ENCODE results near the gene FAM222A. TPM values are rescaled to one million over a fixed set of nuclear protein-coding genes. Genes with fewer than 3 reads are reported as not detected.

The FAM222A gene
- total RNA-seq, 1 donor from 2014 or later: 3.1 TPM

- no peak for DNase-seq
Measured at GRCh38 chr12:109710747-109711595, 2.7 kb upstream of the FAM222A start.

- DNase-seq: no peak
Measured at GRCh38 chr12:109711596-109712461, 1.8 kb upstream of the FAM222A start.

DNA sequence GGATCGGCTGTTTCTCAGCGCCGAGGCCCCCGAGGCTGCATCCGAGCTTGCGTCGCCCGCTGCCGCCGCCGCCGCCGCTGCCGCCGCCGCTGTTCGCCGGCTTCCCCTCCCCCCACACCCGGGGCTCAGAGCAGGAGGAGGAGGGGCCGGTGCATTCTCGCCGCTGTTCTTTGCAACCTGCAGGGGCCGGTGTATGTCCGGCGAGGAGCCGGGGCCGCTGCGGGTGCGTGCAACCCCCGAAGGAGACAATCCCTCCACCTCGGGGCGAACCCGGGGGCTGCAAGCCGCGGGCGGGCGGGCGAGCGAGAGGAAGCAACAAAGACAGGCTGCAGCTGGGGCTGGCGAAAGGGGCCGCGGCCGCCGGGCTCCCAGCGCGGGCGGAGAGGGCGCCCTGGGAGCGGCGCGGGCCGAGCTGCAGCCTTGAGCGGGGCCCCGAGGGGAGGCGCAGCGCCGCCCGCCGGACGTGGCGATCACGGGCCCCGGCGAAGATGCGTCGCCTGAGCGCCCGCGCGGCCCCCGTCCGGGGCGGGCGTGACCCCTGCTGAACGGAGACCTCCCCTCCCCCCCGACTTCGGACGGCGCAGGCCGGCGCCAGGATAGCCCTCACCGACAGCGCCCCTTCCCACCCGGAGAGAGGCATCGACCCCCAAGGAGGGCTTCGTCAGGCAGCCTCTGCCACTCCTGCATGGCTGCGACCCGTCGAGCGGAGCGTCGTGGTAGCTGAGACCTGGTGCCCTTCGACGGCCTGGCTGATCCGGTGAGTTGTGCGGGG is 702 bp downstream of the FAM222A start:
- peak; percentile 74 for DNase-seq

DNA sequence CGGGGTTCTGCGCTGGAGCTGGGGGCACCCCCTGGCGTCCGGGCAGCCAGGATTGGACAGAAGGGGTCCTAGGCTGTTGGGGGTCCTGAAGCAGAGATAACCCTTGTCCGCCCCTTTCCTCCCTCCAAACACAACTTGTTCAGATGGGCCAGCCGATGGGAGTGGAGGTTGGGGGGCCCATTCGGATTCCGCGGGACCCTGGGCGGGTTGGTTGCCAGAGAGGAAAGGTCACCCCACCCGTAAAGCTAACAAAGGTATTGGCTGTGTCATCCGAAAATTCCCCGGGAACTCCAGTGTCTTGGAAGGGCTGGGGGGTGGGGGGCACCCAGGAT is 1.3 kb downstream of the FAM222A start:
- no peak for DNase-seq

DNA sequence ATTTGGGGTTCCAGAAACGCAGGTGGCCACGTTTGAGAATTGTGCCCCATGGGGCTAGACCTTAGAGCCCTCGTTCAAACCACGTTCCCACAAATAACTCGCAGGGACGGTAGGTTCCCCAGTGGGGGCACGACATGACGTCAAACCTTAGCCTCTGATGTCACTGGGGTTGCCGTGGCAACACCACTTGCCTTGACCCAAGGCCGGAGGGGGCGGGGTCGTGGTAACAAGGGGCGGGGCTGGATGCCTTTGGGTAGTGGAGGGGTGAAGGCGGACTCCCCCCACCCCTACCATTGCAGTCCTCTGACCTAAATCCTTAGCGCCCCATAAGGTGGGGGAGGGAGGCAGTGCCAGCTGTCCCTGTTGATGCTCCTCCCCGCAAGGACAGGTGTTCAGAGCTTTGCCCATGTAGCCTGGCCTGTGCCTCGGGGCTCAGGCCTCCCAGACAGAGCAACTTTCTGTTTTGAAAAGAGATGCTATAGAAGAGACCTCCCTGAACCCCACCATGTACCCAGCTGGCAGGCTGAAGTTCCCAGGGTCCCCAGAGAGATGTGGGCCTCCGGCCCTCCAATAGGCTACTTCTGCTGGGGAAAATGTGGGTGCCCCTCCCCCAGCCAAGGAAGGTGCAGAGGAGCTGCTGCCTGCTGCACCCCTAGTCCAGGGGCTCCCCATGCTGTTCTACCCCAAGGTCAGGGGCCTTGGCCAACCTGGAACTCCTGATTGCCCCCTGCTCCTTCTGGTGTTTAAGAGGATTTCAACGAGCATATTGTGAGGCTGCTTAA is 1.9 kb downstream of the FAM222A start:
- DNase-seq: peak; percentile 82

DNA sequence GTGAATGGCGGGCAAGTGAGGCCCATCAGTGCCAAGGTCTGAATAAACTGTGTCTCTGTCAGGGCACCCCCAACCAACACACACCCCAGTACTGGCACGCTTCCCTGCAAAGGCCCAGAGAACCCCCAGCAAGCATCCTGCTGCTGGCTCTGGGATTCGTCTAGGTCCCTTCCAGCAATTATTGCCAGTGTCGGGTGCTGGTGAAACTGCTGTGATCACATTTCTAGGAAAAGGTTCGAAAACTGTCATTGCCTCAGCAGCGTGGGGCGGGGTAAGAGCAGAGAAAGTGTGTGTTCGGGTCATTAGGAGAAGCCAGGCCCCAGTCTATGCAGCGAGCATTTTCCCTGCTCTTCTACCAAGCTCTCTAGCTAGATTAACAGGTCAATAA is 2.5 kb downstream of the FAM222A start:
- no peak for DNase-seq

- DNase-seq: peak; percentile 79
Measured at GRCh38 chr12:109716512-109717389, 3.1 kb downstream of the FAM222A start.

GRCh38 chr12:109717390-109718357 is 4.0 kb downstream of the FAM222A start:
- no peak for DNase-seq

DNA sequence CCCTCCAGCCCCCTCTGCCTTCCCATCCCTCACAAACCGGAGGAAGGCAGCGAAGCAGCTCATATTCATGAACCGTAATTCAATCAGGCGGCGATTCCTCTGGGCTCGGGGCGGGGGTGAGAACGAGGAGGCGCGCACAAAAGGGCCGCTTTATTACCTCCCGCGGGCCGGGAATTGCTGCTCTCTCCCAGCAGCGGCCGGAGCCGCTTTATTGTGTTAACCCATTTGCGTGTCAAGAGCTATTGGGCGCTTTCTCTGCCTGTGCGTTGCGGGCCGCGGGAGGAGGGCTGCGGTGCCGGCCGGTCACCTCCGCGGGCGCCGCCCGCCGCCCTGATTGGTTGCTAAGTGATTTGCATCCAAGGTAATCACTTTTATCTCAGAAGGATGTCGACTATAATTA is 4.8 kb downstream of the FAM222A start:
- DNase-seq: peak; percentile 59

GRCh38 chr12:109719123-109720022 is 5.7 kb downstream of the FAM222A start:
- DNase-seq: peak; percentile 27

DNA sequence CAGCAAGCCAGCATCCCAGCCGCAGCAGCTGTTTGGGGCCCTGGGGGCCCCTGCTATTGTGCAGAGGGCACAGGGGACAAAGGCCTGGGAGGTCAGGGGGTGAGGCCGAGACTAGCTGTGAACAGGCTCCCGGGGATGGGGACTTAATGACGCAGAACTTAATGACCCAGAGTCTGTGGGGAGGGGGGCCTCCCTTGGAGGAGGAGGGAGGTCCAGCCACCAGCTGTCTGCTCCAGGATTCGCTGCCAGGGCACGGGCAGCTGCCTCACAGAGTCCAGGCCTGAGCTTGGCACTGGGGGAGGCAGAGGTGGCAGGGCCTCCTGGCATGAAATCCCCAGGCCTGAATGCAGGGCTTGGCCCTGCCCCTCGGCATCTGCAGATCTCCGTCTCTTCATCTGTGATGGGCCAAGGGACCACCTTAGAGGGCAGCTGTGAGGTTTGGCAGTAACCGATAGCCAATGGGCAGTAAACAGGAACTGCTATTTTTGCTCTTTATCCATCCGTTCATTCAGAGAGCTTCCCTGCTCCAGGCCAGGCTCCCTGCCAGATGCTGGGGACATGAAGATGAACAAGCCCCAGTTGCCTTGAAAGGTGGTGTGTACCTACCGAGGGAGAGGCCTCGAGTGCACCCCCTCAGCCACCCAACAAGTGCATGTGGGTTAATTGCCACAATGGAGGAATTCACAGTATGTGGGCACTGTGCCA is 6.7 kb downstream of the FAM222A start:
- peak; percentile 95 for DNase-seq

- DNase-seq: no peak
Measured at GRCh38 chr12:109720857-109721189, 7.2 kb downstream of the FAM222A start.

DNA sequence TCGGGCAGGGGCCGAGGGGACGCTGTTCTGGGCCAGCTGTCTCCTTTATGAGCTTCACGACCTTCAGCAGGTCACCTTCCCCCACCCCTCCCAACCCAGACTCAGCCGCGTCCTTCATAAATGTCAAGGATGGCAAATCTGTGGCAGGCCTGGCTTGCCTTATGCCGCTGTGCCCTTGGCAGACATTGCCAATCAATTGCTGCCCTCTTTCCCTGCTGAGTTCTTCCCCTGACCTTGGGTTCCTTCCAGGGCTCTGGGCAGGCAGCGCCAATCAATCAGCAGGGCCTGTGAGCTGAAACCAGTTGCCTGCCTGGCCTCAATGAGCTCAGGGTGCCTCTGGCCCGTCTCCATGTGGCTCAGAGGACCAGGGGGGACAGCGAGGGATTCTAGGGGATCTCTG is 7.7 kb downstream of the FAM222A start:
- DNase-seq: peak; percentile 39

DNA sequence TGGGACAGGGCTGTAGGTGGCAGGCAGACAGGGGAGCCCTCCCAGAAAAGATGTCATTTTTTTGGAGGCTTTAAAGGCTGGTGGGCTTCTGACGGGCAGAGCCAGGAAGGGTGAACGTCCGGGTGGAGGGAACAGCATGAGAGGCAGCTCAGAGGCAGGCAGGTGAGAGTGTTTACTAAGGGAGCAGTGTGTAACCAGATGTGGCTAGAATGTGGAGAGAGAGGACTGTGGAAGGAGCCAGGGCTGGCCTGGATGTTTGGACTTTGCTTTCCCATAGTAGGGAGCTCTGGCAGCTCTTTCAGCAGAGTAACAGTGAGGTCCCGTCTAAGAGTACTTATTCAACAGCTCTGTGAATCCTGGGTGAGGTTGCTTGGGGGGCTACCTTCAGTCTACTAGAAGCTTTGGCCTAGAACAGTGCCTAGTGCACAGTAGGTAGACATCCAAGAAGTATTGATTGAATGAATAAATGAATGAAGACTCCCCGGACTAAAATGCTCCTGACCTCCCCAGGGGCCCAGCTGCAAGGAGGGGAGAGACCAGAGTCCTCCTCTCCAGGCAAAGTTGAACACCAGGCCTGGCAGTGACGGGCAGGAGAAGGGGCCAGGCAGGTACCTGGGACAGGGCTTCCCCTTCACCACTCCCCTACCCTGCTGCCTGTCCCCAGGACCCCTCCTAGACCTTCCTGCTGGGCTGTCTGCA is 8.5 kb downstream of the FAM222A start:
- DNase-seq: no peak

DNA sequence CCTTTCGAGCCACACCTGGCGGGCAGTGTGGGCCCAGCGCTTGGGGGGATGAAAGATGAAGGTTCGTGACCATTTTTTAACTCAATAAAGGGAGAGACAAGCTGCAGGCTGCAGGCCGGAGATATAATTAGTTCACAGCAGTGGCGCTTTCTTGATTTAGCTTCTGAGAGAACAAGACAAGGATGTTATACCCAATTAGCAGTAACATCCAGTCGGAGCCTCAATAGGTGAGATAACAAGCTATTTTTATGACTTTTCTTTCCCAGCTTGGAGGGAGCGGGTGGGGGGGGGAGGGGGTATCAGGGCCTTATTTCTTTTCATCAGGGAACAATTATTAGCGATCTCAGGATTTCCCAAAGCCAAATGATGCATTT is 9.1 kb downstream of the FAM222A start:
- DNase-seq: no peak

DNA sequence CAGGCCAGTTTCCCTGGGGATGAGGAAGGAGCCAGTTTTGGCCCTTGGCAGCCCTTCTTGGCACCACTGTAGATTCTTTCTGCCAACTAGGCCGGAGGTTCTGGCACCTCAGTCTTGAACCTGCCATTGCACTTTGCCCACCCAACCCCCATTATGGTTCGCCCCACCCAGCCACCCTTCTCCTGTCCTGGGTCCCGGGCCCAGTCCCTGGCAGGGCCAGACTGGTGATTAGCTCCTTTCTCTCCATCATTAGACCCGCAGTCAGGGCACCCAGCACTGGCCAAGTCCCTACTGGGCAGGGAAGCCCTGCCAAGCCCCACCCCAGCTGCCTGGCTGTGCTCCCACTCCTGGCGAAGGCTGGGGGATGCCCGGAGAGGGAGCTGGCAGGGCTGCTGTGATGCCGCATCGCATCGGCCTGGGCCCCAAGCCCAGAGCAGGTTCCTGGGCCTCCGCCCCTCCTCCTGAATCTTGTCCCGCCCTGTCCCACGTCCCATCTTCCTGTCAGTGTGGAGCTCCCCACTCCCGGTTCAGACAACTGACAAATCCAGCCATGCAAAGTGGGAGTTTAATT is 9.8 kb downstream of the FAM222A start:
- DNase-seq: peak; percentile 84

- no peak for DNase-seq
Measured at GRCh38 chr12:109724321-109724892, 10.8 kb downstream of the FAM222A start.
